CD14-positive monocyte (primary cell): ENCODE results near the gene THY1. TPM values are rescaled to one million over a fixed set of nuclear protein-coding genes. Genes with fewer than 3 reads are reported as not detected.
A peak's percentile ranks its signal among the peaks of the same experiment; 100 is the strongest.
"Not testable (repeated sequence)": the region's sequence is repeated elsewhere in the genome, so short reads cannot be mapped to it uniquely, and the experiment has no call there.

Experiments
- DNase-seq, 3 donors: peaks; one replicate each; pipeline ENCODE4 v3.0.0-alpha.2; 2011 to 2022
- H2AFZ ChIP-seq: 2 replicates; pipeline ENCODE4 v1.6.0; 2012; ENCODE audit warnings: mild to moderate bottlenecking, low read depth, low read length, inconsistent platforms; ENCODE audit not compliant: insufficient read depth, poor library complexity, severe bottlenecking
- H3K27ac ChIP-seq, 2 donors: 1 replicate in 1 of 2; 2 replicates in 1 of 2; pipeline ENCODE4 v1.5.1; 2012 to 2013; ENCODE audit warnings: low read length in 2 of 2, control low read depth in 1 of 2, inconsistent platforms in 1 of 2, low read depth in 1 of 2, mild to moderate bottlenecking in 1 of 2
- H3K27me3 ChIP-seq, 2 donors: one replicate each; pipeline versions ENCODE4 v1.6.0 to v1.6.1; 2011 to 2013; ENCODE audit warnings: low read length in 2 of 2; ENCODE audit not compliant: control insufficient read depth in 2 of 2, insufficient read depth in 2 of 2
- H3K36me3 ChIP-seq, 2 donors: replicated peaks in 1 of 2; 1 replicate in 1 of 2; 2 replicates in 1 of 2; pipeline versions ENCODE4 v1.5.1 to v1.6.1; 2012 to 2013; ENCODE audit warnings: low read length in 2 of 2, control low read depth in 1 of 2, inconsistent platforms in 1 of 2, mild to moderate bottlenecking in 1 of 2; ENCODE audit not compliant: insufficient read depth in 2 of 2, control insufficient read depth in 1 of 2
- H3K4me1 ChIP-seq, 2 donors: 1 replicate in 1 of 2; 2 replicates in 1 of 2; pipeline versions ENCODE4 v1.5.1 to v1.6.1; 2012 to 2013; ENCODE audit warnings: low read length in 2 of 2, control low read depth in 1 of 2, inconsistent platforms in 1 of 2, mild to moderate bottlenecking in 1 of 2, moderate library complexity in 1 of 2; ENCODE audit not compliant: insufficient read depth in 2 of 2, control insufficient read depth in 1 of 2
- H3K4me2 ChIP-seq: replicated peaks from 2 replicates; pipeline ENCODE3; 2012; ENCODE audit warnings: low read length, moderate library complexity, mild to moderate bottlenecking; ENCODE audit not compliant: poor library complexity, severe bottlenecking; ENCODE audit errors: extremely low read depth
- H3K4me3 ChIP-seq, 3 experiments: fragments of 200-600 bp in 1 of 3; sonication (generic) in 1 of 3; replicated peaks in 1 of 3; 1 replicate in 2 of 3; 2 replicates in 1 of 3; pipeline ENCODE4 v1.5.1; 2011 to 2013; ENCODE audit warnings: low read length in 3 of 3, mild to moderate bottlenecking in 3 of 3, control low read depth in 2 of 3, low read depth in 2 of 3, inconsistent platforms in 1 of 3, moderate library complexity in 1 of 3
- H3K79me2 ChIP-seq: 2 replicates; pipeline ENCODE4 v1.6.0; 2012; ENCODE audit warnings: mild to moderate bottlenecking, control low read depth, inconsistent platforms, low read length, moderate library complexity; ENCODE audit not compliant: insufficient read depth
- H3K9ac ChIP-seq: 2 replicates; pipeline ENCODE4 v1.6.0; 2017; ENCODE audit warnings: low read length, mild to moderate bottlenecking; ENCODE audit not compliant: insufficient read depth, poor library complexity, severe bottlenecking
- H3K9me3 ChIP-seq, 2 donors: replicated peaks in 1 of 2; 1 replicate in 1 of 2; 2 replicates in 1 of 2; pipeline versions ENCODE4 v1.5.1 to v1.6.1; 2012 to 2013; ENCODE audit warnings: low read length in 2 of 2, control low read depth in 1 of 2; ENCODE audit not compliant: control insufficient read depth in 1 of 2, insufficient read depth in 1 of 2
- H4K20me1 ChIP-seq: 2 replicates; pipeline ENCODE4 v1.6.0; 2012; ENCODE audit warnings: mild to moderate bottlenecking, low read length, control low read depth, moderate library complexity; ENCODE audit not compliant: insufficient read depth
- H3K27ac Mint-ChIP-seq, 7 donors: one replicate each; pipeline ENCODE4 v1.8.0; 2020; ENCODE audit warnings: mild to moderate bottlenecking in 7 of 7, mixed read lengths in 7 of 7, moderate library complexity in 6 of 7, inconsistent platforms in 2 of 7
- H3K27me3 Mint-ChIP-seq, 3 donors: one replicate each; pipeline ENCODE4 v1.8.0; 2021 to 2022; ENCODE audit warnings: low read depth in 3 of 3, mild to moderate bottlenecking in 3 of 3, mixed read lengths in 3 of 3, moderate library complexity in 3 of 3, inconsistent platforms in 1 of 3
- H3K36me3 Mint-ChIP-seq, 2 donors: one replicate each; pipeline ENCODE4 v1.8.0; 2020; ENCODE audit warnings: mixed read lengths in 2 of 2, inconsistent platforms in 1 of 2, mild to moderate bottlenecking in 1 of 2
- H3K4me1 Mint-ChIP-seq: one replicate; pipeline ENCODE4 v1.8.0; 2020; ENCODE audit warnings: mild to moderate bottlenecking, mixed read lengths
- H3K4me3 Mint-ChIP-seq, 2 donors: one replicate each; pipeline ENCODE4 v1.8.0; 2020; ENCODE audit warnings: mild to moderate bottlenecking in 2 of 2, mixed read lengths in 2 of 2, moderate library complexity in 1 of 2
- H3K9me3 Mint-ChIP-seq, 7 donors: one replicate each; pipeline ENCODE4 v1.8.0; 2020 to 2022; ENCODE audit warnings: mixed read lengths in 7 of 7, mild to moderate bottlenecking in 6 of 7, moderate library complexity in 6 of 7, inconsistent platforms in 2 of 7
- WGBS: methylation state at CpG from one replicate; pipeline ENCODE4 v1.1.5; 2013; ENCODE audit warnings: missing lambda C conversion rate; ENCODE audit not compliant: insufficient coverage; 5-methylcytosine and 5-hydroxymethylcytosine counted together
- intact Hi-C, 2 donors: fragments of 100-400 bp; cut with micrococcal nuclease; formaldehyde crosslinking; loops; one replicate each; pipeline versions ENCODE4 v1.15.0 to v1.15.1; 2023
- polyA plus RNA-seq, 3 donors: library from polyadenylated mRNA; depleted of rRNA in 1 of 3; unstranded in 2 of 3; stranded (reverse) in 1 of 3; fragments of 300-500 nt in 2 of 3; fragments of >200 nt in 1 of 3; fragmentation: Illumina TruSeq in 2 of 3; gene quantifications; 1 replicate in 2 of 3; 2 replicates in 1 of 3; pipeline ENCODE4 v1.2.3, GENCODE V29; 2012 to 2021
- TF ChIP-seq, protein P1 (sequence below): fragments of 200-600 bp; IDR thresholded peaks from one replicate; pipeline ENCODE4 v1.8.0; 2022; ENCODE audit warnings: antibody characterized with exemption, mild to moderate bottlenecking

THY1 gene
- polyA plus RNA-seq, 3 donors = not detected

DNA sequence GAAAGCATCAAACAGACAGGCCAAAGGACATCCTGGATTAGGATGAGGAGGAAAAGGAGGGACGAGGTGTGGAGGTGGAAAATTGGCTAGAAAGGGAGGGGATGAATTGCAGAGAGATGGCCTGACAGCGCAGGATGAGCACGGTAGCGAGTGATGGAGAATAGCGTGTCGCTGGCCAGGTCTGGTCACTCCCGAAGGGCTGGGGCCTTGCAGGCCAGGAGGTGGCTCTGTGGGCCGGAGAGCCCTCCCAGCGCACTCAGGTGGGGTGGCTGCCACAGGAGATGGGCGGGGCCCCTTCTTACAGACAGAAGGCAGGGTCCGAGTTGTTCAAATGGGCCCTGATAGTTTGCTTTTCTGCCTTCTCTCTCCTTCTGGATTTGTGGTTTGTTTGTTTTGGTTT is 37.1 kb upstream of the THY1 start:
- intact Hi-C loops = no loop called here
- H3K27ac ChIP-seq = no peak overlapping the region
- H3K79me2 ChIP-seq = no peaks in the 10 kb centered on the region

GRCh38 chr11:119459293-119459976 is 36.5 kb upstream of the THY1 start:
- no peaks in the 10 kb centered on the region for H3K79me2 ChIP-seq
- TF ChIP-seq, protein P1, sequence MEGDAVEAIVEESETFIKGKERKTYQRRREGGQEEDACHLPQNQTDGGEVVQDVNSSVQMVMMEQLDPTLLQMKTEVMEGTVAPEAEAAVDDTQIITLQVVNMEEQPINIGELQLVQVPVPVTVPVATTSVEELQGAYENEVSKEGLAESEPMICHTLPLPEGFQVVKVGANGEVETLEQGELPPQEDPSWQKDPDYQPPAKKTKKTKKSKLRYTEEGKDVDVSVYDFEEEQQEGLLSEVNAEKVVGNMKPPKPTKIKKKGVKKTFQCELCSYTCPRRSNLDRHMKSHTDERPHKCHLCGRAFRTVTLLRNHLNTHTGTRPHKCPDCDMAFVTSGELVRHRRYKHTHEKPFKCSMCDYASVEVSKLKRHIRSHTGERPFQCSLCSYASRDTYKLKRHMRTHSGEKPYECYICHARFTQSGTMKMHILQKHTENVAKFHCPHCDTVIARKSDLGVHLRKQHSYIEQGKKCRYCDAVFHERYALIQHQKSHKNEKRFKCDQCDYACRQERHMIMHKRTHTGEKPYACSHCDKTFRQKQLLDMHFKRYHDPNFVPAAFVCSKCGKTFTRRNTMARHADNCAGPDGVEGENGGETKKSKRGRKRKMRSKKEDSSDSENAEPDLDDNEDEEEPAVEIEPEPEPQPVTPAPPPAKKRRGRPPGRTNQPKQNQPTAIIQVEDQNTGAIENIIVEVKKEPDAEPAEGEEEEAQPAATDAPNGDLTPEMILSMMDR = no peak
- H3K9me3 ChIP-seq = no peaks in the 10 kb centered on the region
- Mint-ChIP-seq H3K36me3 (no peaks in the 10 kb centered on the region), H3K4me1 (peaks cover 2% of the 10 kb centered on the region), H3K27me3 (peaks cover 7 to 40% (median 16%) of the 10 kb centered on the region in 3 donors), H3K27ac (peak overlapping the region in 1 of 7 donors; percentile 40), H3K4me3 (no peak overlapping the region), H3K9me3 (peaks cover 0 to 2% (median 0%) of the 10 kb centered on the region in 7 donors)
- H3K4me2 ChIP-seq = no peak overlapping the region
- DNase-seq = no peak
- no peak overlapping the region for H2AFZ ChIP-seq
- WGBS = 96% methylated on average over 8 of the region's 8 CpGs
- H4K20me1 ChIP-seq = no peaks in the 10 kb centered on the region
- H3K4me3 ChIP-seq = no peak overlapping the region
- no peaks in the 10 kb centered on the region for H3K36me3 ChIP-seq
- no peaks in the 10 kb centered on the region for H3K4me1 ChIP-seq
- no peak overlapping the region for H3K27ac ChIP-seq
- peaks cover 2 to 3% of the 10 kb centered on the region in 2 donors for H3K27me3 ChIP-seq
- H3K9ac ChIP-seq = no peak overlapping the region
- intact Hi-C loops = no loop called here

More for the DNA sequence above, 37.1 kb upstream of the THY1 start:
- H3K4me3 ChIP-seq = no peak overlapping the region
- no peaks in the 10 kb centered on the region for H3K9me3 ChIP-seq
- no peaks in the 10 kb centered on the region for H4K20me1 ChIP-seq
- peaks cover 4 to 6% of the 10 kb centered on the region in 2 donors for H3K27me3 ChIP-seq
- Mint-ChIP-seq H3K27me3 (peaks cover 7 to 47% (median 19%) of the 10 kb centered on the region in 3 donors), H3K4me3 (no peak overlapping the region), H3K9me3 (peaks cover 0 to 7% (median 2%) of the 10 kb centered on the region in 7 donors), H3K36me3 (no peaks in the 10 kb centered on the region), H3K27ac (no peak overlapping the region), H3K4me1 (peaks cover 2% of the 10 kb centered on the region)
- DNase-seq = no peak
- no peak overlapping the region for H2AFZ ChIP-seq
- H3K36me3 ChIP-seq = no peaks in the 10 kb centered on the region
- no peak overlapping the region for H3K9ac ChIP-seq
- WGBS = 99% methylated on average over 7 of the region's 11 CpGs
- TF ChIP-seq, protein P1 = no peak
- H3K4me2 ChIP-seq = no peak overlapping the region
- no peaks in the 10 kb centered on the region for H3K4me1 ChIP-seq

DNA sequence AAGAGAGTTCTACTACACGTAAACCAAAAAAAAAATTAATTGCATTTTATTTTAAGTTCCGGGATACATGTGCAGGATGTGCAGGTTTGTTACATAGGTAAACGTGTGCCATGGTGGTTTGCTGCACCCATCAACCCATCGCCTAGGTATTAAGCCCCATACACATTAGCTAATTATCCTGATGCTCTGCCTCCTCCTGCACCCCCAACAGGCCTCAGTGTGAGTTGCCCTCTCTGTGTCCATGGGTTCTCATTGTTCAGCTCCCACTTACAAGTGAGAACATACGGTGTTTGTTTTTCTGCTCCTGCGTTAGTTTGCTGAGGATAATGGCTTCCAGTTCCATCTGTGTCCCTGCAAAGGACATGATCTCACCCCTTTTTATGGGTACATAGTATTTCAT is 32.7 kb upstream of the THY1 start:
- WGBS = 100% methylated on average over 1 of the region's 6 CpGs
- H3K79me2 ChIP-seq, H3K27ac ChIP-seq, H3K4me3 ChIP-seq, H3K36me3 ChIP-seq, intact Hi-C loops, H3K4me3 Mint-ChIP-seq, H3K36me3 Mint-ChIP-seq, H3K9ac ChIP-seq, H4K20me1 ChIP-seq, H3K9me3 Mint-ChIP-seq, H3K27ac Mint-ChIP-seq, H3K27me3 ChIP-seq, H3K4me2 ChIP-seq, H3K9me3 ChIP-seq, H3K4me1 ChIP-seq, DNase-seq, H3K4me1 Mint-ChIP-seq, H2AFZ ChIP-seq: not testable (repeated sequence)
- peaks cover 7 to 14% (median 10%) of the 10 kb centered on the region in 3 donors for H3K27me3 Mint-ChIP-seq
